Mucosa of descending colon (tissue), 3 donors: ENCODE data around the gene DEPDC7. TPM values are rescaled to one million over a fixed set of nuclear protein-coding genes. Genes with fewer than 3 reads are reported as not detected.
A peak's percentile ranks its signal among the peaks of the same experiment; 100 is the strongest.
"Not testable (repeated sequence)": the region's sequence is repeated elsewhere in the genome, so short reads cannot be mapped to it uniquely, and the experiment has no call there.

Source experiments
- ATAC-seq: fragments of 200-7000 bp; cut with Tn5 transposase; one replicate; pipeline ENCODE4 v1.9.1; 2020; ENCODE audit warnings: mild to moderate bottlenecking, moderate library complexity
- DNase-seq, 3 donors: peaks; one replicate each; pipeline ENCODE4 v3.0.0-alpha.2; 2020
- H3K36me3 ChIP-seq: fragments of 200-600 bp; one replicate; pipeline ENCODE4 v1.8.0; 2021; ENCODE audit warnings: low read depth, mild to moderate bottlenecking
- H3K4me1 ChIP-seq: fragments of 200-600 bp; one replicate; pipeline ENCODE4 v1.8.0; 2021; ENCODE audit warnings: low read depth, mild to moderate bottlenecking
- H3K4me3 ChIP-seq: fragments of 200-600 bp; one replicate; pipeline ENCODE4 v1.8.0; 2021; ENCODE audit warnings: mild to moderate bottlenecking
- H3K9me3 ChIP-seq: fragments of 200-600 bp; one replicate; pipeline ENCODE4 v1.8.0; 2021; ENCODE audit warnings: mild to moderate bottlenecking
- intact Hi-C, 2 donors: fragments of 100-400 bp; cut with DNase I in 1 of 2; cut with micrococcal nuclease in 1 of 2; formaldehyde crosslinking; loops; one replicate each; pipeline versions ENCODE4 v1.11.0 to v1.11.1; 2022; cut with DNase I, micrococcal nuclease
- total RNA-seq, 3 donors: library from RNA; stranded (reverse); fragmentation: NEBNext Ultra II Directional in 2 of 3; extraction: Animal tissue kit (Norgen Biotek cat#: 25700) in 2 of 3; gene quantifications; one replicate each; pipeline versions ENCODE4 v1.2.1 to v1.2.4, GENCODE V29; 2021 to 2023
- TF ChIP-seq, protein P1 (sequence below): fragments of 200-600 bp; IDR thresholded peaks from one replicate; pipeline ENCODE4 v1.8.0; 2022; ENCODE audit warnings: antibody characterized with exemption, mild to moderate bottlenecking
- donor health status: DM: no; HTN: no; CAD: no; lungs with moderate emphysema.
- donor health status: DM: no; HTN: no; CAD: no.
- donor health status: DM: no; HTN: yes; CAD: no.

DEPDC7 gene
- total RNA-seq, 3 donors from 2014 or later: 7.4 to 10.7 (median 7.6) TPM

DNA sequence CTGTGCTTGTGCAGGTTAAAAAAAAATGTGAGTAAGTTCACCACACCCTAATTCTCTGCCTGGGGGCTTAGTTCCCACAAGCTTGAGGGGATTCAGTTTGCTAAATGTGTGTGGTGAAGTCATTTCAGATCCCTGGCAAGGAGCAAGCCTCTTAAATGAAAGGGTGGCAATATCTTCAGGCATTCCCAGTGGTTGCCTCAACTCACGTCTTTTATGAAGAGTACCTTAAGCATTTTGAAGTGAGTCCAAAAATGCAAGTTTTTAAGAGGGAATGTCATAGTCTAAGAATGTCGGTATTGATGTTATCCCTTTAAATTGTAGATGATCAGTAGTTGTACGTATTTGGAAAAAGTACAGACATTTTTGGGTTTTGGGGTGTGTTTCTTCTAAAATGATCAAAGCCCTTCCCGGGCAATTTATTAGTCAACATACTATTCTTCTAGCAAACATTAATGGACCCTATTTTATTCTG, 28.6 kb downstream of the DEPDC7 start:
- TF ChIP-seq, protein P1, sequence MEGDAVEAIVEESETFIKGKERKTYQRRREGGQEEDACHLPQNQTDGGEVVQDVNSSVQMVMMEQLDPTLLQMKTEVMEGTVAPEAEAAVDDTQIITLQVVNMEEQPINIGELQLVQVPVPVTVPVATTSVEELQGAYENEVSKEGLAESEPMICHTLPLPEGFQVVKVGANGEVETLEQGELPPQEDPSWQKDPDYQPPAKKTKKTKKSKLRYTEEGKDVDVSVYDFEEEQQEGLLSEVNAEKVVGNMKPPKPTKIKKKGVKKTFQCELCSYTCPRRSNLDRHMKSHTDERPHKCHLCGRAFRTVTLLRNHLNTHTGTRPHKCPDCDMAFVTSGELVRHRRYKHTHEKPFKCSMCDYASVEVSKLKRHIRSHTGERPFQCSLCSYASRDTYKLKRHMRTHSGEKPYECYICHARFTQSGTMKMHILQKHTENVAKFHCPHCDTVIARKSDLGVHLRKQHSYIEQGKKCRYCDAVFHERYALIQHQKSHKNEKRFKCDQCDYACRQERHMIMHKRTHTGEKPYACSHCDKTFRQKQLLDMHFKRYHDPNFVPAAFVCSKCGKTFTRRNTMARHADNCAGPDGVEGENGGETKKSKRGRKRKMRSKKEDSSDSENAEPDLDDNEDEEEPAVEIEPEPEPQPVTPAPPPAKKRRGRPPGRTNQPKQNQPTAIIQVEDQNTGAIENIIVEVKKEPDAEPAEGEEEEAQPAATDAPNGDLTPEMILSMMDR: no peak
- no peaks in the 10 kb centered on the region for H3K9me3 ChIP-seq
- H3K36me3 ChIP-seq: no peaks in the 10 kb centered on the region
- no peak for DNase-seq
- ATAC-seq: no peak
- no peak overlapping the region for H3K4me3 ChIP-seq
- intact Hi-C loops: no loop called here
- peaks cover 13% of the 10 kb centered on the region for H3K4me1 ChIP-seq

DNA sequence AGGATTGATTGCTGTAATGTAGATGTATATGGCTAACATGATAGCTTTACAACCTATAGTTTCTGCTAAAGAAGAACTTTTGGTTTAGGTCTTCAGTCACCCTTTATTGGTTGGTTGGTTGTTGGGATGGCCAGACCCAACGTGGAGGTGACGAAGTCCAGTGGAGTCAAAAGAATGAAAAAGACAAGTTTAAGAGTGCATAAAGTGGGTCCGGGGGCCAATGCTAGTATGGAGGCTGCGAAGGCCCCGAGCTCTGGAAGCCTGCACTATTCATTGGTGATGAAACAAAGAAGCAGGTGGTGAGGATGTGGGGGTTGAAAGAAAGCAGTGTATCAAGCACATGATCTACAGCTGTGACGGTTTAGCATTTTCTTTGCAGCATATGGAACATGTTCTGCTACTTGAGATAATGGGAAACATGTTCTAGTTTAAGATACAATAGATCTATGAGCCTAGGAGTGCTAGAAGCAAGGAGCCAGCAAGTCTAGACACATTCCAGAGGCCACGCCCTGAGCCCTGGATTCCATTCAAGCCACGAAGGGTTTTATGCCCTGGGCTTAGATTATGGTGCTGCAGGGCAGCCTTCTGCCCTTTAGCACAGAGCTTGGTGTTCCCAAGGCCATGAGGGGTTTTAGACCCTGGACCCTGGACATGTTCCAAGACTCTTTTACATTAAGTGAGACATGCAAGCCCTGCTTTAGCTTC, 30.0 kb downstream of the DEPDC7 start:
- no peak overlapping the region for H3K4me3 ChIP-seq
- peak; percentile 66 to 86 (median 83) for DNase-seq
- ATAC-seq: peak; percentile 76

DNA sequence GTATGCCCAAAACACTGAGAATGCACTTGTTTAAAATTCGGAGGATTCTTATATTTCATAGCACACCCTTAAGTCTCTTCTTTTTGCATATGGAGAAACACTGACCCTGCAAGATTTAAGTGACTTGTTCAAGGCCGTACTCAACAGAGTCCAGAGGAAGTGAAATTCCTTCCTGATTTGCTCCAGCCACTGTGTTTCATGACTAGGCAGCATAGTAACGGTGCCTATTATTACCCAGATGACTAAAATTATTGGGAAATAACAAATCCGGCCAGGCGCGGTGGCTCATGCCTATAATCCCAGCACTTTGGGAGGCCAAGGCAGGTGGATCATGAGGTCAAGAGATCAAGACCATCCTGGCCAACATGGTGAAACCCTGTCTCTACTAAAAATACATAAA, 33.0 kb downstream of the DEPDC7 start:
- peak; percentile 48 for ATAC-seq
- DNase-seq, intact Hi-C loops: not testable (repeated sequence)

More for the DNA sequence above, 30.0 kb downstream of the DEPDC7 start:
- Histone ChIP-seq H3K4me1 (peaks cover 20% of the 10 kb centered on the region), H3K9me3 (no peaks in the 10 kb centered on the region), H3K36me3 (no peaks in the 10 kb centered on the region)
- TF ChIP-seq, protein P1: no peak
- intact Hi-C loops: no loop called here

DNA sequence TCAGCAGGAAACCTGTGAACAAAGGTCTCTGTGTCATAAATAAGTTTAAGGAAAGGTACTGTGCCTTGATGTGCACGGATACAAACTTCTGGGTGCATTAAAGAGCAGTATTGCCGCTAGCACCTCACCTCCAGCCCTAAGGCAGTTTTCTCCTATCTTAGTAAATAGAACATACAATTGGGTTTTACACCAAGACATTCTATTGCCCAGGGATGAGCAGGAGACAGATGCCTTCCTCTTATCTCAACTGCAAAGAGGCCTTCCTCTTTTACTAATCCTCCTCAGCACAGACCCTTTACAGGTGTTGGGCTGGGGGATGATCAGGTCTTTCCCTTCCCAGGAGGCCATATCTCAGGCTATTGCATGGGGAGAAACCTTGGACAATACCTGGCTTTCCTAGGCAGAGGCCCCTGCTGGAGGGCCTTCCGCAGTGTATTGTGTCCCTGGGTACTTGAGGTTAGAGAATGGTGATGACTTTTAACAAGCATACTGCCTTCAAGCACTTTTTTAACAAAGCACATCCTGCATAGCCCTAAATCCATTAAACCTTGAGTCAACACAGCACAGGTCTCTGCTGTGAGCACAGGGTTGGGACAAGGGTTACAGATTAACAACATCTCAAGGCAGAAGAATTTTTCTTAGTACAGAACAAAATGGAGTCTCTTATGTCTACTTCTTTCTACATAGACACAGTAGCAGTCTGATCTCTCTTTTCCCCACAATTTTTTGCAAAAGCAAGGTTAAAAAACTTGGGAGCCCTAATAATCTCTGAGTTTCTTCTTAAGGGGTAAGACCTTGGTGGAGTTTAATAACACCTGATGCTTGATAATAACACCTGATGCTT, 34.1 kb downstream of the DEPDC7 start:
- peaks cover 20% of the 10 kb centered on the region for H3K4me1 ChIP-seq
- H3K4me3 ChIP-seq, intact Hi-C loops, H3K9me3 ChIP-seq, H3K36me3 ChIP-seq, DNase-seq: not testable (repeated sequence)
- ATAC-seq: peak; percentile 64

More for the DNA sequence above, 33.0 kb downstream of the DEPDC7 start:
- H3K36me3 ChIP-seq, H3K9me3 ChIP-seq, H3K4me3 ChIP-seq: not testable (repeated sequence)
- H3K4me1 ChIP-seq: peaks cover 20% of the 10 kb centered on the region

DNA sequence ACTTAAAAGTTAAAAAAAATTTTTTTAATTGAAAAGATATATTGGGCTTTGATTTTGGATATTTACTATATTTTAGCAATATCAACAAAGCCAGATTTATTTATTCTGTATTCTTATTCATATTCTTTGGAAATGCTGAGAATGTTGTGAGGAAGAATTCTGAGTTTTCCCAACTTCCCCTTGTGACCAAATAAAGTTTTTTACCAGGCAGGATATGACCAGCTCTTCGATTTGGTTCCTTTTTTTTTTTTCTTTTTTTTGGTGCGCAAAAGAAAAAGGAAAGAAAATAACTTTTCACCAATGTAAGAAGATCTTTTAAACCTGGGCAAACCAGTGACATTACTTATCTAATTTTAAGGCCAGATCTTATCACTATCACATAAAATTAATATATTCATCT, 36.6 kb downstream of the DEPDC7 start:
- intact Hi-C loops: no loop called here
- no peak for ATAC-seq
- DNase-seq: no peak
- TF ChIP-seq, protein P1: no peak
- Histone ChIP-seq H3K36me3 (no peaks in the 10 kb centered on the region), H3K4me1 (peaks cover 13% of the 10 kb centered on the region), H3K4me3 (no peak overlapping the region), H3K9me3 (no peaks in the 10 kb centered on the region)

DNA sequence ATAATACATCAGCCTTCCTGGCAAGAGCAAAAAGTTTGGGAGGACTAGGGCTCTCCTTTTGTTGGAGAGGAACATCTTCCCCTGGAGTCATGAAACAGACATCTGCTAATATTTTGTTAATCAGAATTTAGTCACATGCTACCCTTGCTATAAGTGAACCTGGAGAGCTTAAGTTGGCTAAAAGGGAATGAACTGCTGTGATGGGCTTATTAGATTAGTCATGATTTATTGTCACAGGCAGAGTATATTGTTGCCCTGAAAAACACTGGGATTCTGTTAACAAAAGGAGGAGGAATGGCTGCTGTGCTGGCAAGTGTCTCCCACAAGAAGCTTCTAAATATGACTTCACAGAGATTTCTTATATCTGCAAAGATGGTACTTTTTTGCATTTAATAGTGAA, 39.7 kb downstream of the DEPDC7 start:
- ATAC-seq (no peak), DNase-seq (no peak)
- no peaks in the 10 kb centered on the region for H3K9me3 ChIP-seq
- intact Hi-C loops: no loop called here
- H3K36me3 ChIP-seq: no peaks in the 10 kb centered on the region
- peaks cover 5% of the 10 kb centered on the region for H3K4me1 ChIP-seq
- H3K4me3 ChIP-seq: no peak overlapping the region
- TF ChIP-seq, protein P1: no peak
